ENCODE data around the gene PGC. TPM values are rescaled to one million over a fixed set of nuclear protein-coding genes. Genes with fewer than 3 reads are reported as not detected.
A peak's percentile ranks its signal among the peaks of the same experiment; 100 is the strongest.

Gene PGC
- total RNA-seq, 3 donors from 2014 or later: 0.14 to 0.38 (median 0.24) TPM

- DNase-seq: no peak
- Mint-ChIP-seq H3K36me3 (ENCODE audit: insufficient read depth) (no peaks in the 10 kb centered on the region), H3K27me3 (ENCODE audit: low read depth) (peaks cover 6% of the 10 kb centered on the region), H3K4me1 (ENCODE audit: low read depth) (peaks cover 18% of the 10 kb centered on the region), H3K4me3 (peak within 1 kb of the TSS; percentile 85), H3K9me3 (no peaks in the 10 kb centered on the region)
- ATAC-seq: no peak
Observed at GRCh38 chr6:41780551-41781365, 33.6 kb upstream of the PGC start, which contains the start of gene PRICKLE4. Gene PRICKLE4, plus strand, starts transcription at chr6:41780782. Its CDS starts 2,692 bp downstream, at chr6:41783474.

DNA sequence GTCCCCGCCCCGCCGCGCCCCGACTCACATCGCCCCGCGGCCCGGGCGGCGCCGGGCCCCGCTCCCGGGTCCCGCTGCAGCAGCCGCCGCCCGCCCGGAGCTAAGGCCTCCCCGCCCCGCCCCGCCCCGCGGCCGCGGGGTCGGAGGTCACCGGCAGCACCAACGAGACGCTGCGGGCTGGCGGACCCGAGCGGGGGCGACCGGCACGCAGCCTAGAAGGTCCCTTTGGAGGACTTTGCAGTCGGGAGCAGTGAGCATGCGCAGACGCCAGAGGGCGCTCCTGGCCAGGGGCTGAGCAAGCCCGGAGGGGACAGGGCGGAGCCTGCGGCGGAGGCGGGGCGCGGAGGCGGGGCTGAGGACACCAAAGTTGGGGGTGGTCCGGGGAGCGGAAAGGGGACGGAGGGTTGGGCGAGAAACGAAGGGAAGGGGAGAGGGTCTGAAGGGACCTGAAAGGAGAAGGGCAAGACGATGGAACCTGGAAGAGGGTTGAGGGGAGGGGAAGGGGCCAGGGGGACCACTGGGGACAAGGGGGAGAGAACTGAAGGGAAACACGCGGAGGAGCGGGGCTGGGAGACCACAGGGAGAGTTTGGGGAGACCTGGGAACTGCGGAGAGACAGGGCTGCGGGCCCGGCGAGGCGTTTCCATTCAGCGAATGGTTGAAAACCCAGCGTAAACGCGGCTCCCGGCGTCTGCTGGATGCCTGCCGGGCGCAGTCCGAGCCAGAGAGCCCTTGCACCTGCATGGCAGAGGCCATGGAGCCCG, 32.8 kb upstream of the PGC start, which contains the start of gene FRS3:
Gene FRS3 (minus strand): TSS at position 113 of the 763 bp plus-strand sequence. CDS start 2,913 bp downstream, outside the sequence.
- peaks cover 6% of the 10 kb centered on the region for H3K27me3 Mint-ChIP-seq (ENCODE audit: low read depth)
- H3K9me3 Mint-ChIP-seq: no peaks in the 10 kb centered on the region
- H3K4me1 Mint-ChIP-seq (ENCODE audit: low read depth): peaks cover 18% of the 10 kb centered on the region
- DNase-seq (peak; percentile 100), ATAC-seq (peak; percentile 95 to 98)
- peaks cover under 1% of the 10 kb centered on the region for H3K36me3 Mint-ChIP-seq (ENCODE audit: insufficient read depth)
- peak within 1 kb of the TSS; percentile 89 for H3K4me3 Mint-ChIP-seq

DNA sequence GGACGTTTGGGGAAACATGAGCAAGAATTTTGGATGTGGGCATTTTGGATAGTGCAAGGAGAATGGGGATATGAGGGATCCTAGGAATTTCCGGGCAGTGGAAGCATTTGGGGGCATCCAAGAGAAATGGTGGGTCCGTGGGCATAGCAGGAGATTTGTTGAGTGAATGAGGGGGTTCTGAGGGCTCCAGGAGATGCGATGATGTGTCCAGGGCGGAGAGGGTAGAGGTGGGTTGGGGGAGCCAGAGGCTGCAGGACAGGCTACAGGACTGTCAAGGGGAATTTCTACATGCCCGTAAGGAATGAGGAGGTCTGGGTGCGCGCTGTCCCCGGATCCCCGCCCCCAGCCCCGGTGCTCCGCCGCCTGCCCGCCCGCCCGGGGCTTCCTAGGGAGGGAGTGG, 32.1 kb upstream of the PGC start:
- Mint-ChIP-seq H3K4me3 (peak overlapping the region; percentile 89), H3K4me1 (ENCODE audit: low read depth) (peaks cover 18% of the 10 kb centered on the region), H3K9me3 (no peaks in the 10 kb centered on the region), H3K27me3 (ENCODE audit: low read depth) (peaks cover 6% of the 10 kb centered on the region), H3K36me3 (ENCODE audit: insufficient read depth) (peaks cover 5% of the 10 kb centered on the region)
- no peak for DNase-seq
- no peak for ATAC-seq

- H3K4me1 Mint-ChIP-seq (ENCODE audit: low read depth): peaks cover 18% of the 10 kb centered on the region
- H3K9me3 Mint-ChIP-seq: no peaks in the 10 kb centered on the region
- peaks cover 8% of the 10 kb centered on the region for H3K36me3 Mint-ChIP-seq (ENCODE audit: insufficient read depth)
- no peak for DNase-seq
- peaks cover 6% of the 10 kb centered on the region for H3K27me3 Mint-ChIP-seq (ENCODE audit: low read depth)
- H3K4me3 Mint-ChIP-seq: peak overlapping the region; percentile 89
- ATAC-seq: no peak
Observed at GRCh38 chr6:41778895-41779294, 31.7 kb upstream of the PGC start.

DNA sequence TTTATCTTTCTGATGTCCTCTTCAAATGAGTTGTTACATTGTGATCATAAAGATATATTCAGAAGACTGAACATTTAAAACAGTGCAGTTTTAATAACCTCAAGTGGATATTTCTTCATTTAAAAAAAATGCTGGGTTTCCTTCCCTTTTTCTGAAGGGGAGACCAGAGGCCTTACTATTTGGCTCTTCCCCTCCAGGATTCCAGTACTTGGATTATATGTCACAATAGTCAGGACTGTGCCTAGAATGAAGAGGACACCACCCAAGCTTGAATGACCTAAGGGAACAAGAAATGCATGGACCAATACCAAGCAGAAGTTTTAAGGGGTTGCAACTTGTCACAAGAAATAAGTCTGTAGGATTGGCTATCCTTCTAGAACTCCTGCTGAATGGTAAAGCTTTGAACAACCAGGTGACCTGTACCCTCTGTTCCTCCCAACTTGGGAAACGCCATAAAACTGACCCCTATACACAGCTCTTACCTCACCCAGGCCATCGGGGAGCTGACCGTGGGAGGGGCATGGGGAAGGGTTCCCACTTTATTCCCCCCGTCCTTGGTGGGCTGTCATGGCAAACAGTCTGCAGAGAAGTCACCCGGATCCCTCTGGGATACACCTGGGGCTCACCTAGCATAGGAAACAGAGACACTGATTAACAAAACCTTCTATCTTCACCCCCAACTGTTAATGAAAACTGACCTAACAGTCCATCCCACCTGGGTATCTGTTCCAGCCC, 30.5 kb upstream of the PGC start:
- ATAC-seq (no peak), DNase-seq (no peak)
- Mint-ChIP-seq H3K27me3 (ENCODE audit: low read depth) (peaks cover 6% of the 10 kb centered on the region), H3K4me3 (no peak overlapping the region), H3K36me3 (ENCODE audit: insufficient read depth) (peaks cover 8% of the 10 kb centered on the region), H3K9me3 (no peaks in the 10 kb centered on the region), H3K4me1 (ENCODE audit: low read depth) (peaks cover 18% of the 10 kb centered on the region)

- H3K36me3 Mint-ChIP-seq (ENCODE audit: insufficient read depth): peaks cover 19% of the 10 kb centered on the region
- DNase-seq (no peak), ATAC-seq (no peak)
- no peaks in the 10 kb centered on the region for H3K27me3 Mint-ChIP-seq (ENCODE audit: low read depth)
- H3K9me3 Mint-ChIP-seq: no peaks in the 10 kb centered on the region
- no peak overlapping the region for H3K4me3 Mint-ChIP-seq
- peaks cover 13% of the 10 kb centered on the region for H3K4me1 Mint-ChIP-seq (ENCODE audit: low read depth)
Observed at GRCh38 chr6:41775293-41775882, 28.2 kb upstream of the PGC start.

DNA sequence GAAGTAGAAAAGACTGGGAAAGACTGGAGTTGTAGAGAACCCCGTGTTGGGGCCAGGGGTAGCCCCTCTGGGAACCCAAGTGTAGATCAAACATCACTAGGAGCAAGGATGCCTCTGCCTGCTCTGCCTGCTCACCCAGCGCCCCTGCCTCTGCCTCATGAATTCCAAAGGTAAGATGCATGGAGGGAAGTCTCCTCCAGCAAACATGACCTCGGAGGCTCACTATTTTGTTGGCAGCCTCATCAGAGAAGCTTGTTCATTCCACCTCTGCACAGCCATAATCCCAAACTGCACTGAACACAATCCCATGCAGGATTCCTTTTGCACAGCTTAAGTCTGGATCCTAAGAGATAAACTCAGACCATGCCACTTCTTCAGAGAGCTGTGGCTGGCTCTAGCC, 27.6 kb upstream of the PGC start:
- Mint-ChIP-seq H3K27me3 (ENCODE audit: low read depth) (no peaks in the 10 kb centered on the region), H3K4me3 (no peak overlapping the region), H3K4me1 (ENCODE audit: low read depth) (peaks cover 10% of the 10 kb centered on the region), H3K36me3 (ENCODE audit: insufficient read depth) (peaks cover 23% of the 10 kb centered on the region), H3K9me3 (no peaks in the 10 kb centered on the region)
- DNase-seq: no peak
- ATAC-seq: no peak

DNA sequence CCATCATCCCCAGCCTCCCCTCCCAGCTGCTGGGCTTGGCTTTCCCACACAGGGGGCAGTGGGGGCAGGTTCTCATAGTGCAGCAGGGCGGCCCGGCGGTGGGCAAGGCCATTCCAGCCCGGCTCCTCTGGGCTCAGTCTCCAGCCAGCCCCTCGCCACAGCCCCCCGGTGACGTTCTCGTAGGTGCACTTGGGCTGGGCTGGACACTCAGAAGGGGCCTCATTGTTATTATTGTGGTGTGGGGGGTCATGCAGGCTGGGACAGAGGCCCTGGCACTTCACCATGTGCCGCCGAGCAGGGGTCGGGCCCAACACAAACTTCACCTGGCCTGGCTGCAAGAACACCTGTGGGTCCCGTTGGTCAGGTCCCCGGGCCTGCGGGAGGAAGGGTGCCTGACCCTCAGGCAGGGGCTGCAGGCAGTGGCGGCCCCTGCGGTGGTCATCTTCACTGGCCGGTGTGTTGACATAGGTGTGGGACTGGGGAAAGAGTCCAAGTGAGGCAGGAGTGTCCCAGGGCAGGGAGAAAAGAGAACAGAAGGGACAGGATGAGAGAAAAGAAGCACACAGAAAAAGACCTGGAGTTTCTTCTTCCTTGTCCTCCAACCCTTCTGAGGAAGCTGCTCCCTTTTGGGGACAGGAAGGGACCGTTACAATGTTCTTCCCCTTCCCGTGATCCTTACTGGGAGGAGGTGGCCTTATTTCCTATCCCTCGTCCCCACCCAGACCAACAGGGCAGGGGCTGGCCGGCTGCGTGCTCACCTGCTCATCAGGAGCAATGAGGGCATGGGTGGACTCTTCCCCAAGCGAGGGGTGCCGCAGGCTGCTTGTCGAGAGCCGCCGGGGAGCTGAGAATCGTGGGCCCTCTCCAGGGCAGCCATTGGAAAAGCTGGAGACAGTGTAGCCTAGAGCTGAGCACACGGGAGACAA, 24.1 kb upstream of the PGC start:
- ATAC-seq (no peak), DNase-seq (no peak)
- no peaks in the 10 kb centered on the region for H3K9me3 Mint-ChIP-seq
- peaks cover 3% of the 10 kb centered on the region for H3K4me1 Mint-ChIP-seq (ENCODE audit: low read depth)
- no peaks in the 10 kb centered on the region for H3K27me3 Mint-ChIP-seq (ENCODE audit: low read depth)
- peaks cover 23% of the 10 kb centered on the region for H3K36me3 Mint-ChIP-seq (ENCODE audit: insufficient read depth)
- no peak overlapping the region for H3K4me3 Mint-ChIP-seq

DNA sequence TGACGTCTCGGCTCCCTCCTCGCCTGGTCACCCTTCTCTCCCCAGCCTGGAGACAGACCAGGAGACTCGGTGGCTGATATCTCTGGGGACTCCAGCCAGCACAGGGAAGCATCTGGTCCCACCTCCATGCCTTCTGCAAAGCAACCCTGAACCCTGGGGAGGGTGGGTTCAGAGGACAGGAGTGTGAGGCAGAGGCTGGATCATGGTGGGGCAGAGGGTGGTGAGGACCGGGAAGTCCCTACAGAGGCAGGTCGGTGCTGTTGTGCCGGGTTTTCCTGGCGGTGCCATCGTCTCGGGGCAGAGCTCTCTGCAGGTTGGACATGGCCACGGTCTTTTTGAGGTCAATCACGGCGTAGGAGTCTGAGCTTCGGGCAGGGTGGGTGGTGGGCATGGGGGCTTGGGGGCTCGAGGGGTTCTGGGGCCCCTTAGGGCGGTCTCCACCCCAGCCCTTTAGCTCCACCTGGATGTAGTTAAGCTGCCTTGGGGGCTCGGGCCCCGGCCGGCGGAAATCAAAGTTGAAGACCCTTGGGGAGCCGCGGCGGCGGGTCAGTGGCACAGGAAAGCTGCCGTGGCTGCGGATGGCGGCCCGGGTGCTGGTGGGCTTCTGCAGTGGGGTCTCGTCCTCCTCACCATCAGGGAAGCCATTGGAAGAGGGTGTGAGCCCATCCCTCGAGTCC, 23.3 kb upstream of the PGC start:
- H3K9me3 Mint-ChIP-seq: no peaks in the 10 kb centered on the region
- no peaks in the 10 kb centered on the region for H3K27me3 Mint-ChIP-seq (ENCODE audit: low read depth)
- peaks cover 23% of the 10 kb centered on the region for H3K36me3 Mint-ChIP-seq (ENCODE audit: insufficient read depth)
- DNase-seq: no peak
- H3K4me3 Mint-ChIP-seq: no peak overlapping the region
- no peak for ATAC-seq
- peaks cover 3% of the 10 kb centered on the region for H3K4me1 Mint-ChIP-seq (ENCODE audit: low read depth)

GRCh38 chr6:41769376-41769775, 22.2 kb upstream of the PGC start:
- Mint-ChIP-seq H3K4me1 (ENCODE audit: low read depth) (peaks cover 3% of the 10 kb centered on the region), H3K27me3 (ENCODE audit: low read depth) (no peaks in the 10 kb centered on the region), H3K36me3 (ENCODE audit: insufficient read depth) (peaks cover 18% of the 10 kb centered on the region), H3K4me3 (no peak overlapping the region), H3K9me3 (no peaks in the 10 kb centered on the region)
- DNase-seq (no peak), ATAC-seq (no peak)

DNA sequence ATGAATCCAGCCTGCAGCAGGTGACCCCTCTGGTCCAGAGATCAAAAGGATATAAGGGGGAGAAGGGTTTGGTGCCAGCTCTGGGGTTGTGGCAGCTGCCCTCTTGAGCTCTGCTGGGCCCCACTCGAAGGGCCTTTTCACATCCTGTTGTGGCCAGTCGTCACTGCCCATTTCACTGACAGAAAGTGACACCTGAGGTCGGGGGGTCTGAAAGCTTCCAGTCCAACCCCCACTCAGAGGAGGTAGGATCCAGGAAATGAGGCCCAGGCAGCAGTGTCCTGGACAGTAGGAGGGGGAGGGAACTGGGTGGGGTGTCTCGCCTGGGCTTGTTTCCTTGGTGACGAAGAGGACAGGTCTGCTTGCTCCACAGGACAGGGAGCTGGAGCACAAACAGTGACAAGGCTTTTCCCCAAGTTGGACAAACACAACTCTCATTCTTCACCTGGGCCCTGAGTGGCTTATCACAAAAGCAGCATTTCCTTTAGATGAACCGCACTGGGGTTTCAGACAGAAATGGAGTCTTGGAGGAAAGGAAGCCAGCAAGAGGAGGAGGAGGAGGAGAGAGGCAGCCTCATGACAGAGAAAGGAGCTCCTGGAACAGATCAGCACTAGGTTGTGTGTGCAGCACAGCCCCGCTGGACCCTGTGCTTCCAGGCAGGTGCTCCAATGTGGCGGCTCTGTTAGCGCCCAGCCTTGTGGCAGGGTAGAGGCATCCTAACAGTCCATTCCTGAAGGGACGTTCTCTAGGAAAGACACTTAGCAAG, 21.5 kb upstream of the PGC start:
- ATAC-seq (no peak), DNase-seq (no peak)
- peaks cover 15% of the 10 kb centered on the region for H3K36me3 Mint-ChIP-seq (ENCODE audit: insufficient read depth)
- no peaks in the 10 kb centered on the region for H3K27me3 Mint-ChIP-seq (ENCODE audit: low read depth)
- H3K4me1 Mint-ChIP-seq (ENCODE audit: low read depth): peaks cover 3% of the 10 kb centered on the region
- H3K9me3 Mint-ChIP-seq: no peaks in the 10 kb centered on the region
- no peak overlapping the region for H3K4me3 Mint-ChIP-seq

DNA sequence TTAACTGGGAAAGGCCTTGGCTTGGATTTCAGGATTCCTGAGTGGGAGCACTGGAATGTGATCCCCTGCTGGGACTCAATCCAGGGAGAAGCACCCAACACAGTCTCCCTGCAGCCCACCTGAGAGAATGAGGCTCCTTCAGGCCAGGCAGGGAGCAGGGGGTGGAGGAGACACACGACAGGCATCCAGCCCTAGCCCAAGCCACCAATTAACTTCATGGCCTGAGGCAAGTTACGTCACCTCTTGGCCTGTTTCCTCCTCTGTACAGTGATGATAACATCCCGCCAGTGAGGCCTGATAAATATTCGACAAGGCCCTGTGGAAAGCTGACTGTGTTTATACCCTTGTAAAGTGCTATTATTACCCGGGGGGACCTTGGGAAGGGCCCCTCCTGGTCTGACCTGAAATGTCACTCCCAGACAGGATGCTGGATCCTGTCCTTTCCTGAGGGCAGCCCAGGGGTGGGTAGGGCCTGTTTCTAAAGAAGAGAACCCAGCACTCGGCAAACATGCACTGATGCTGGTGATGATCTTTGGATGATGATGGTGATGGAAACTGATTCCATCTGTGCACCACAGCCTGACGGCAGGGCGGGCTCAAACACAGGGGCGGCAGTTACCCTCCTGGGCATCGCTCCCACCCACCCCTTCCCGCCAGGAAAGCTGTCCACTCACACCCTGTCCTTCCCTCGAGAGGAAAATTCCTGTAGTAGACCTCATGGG, 20.1 kb upstream of the PGC start:
- Mint-ChIP-seq H3K36me3 (ENCODE audit: insufficient read depth) (peaks cover 12% of the 10 kb centered on the region), H3K27me3 (ENCODE audit: low read depth) (peaks cover 2% of the 10 kb centered on the region), H3K4me1 (ENCODE audit: low read depth) (peaks cover 3% of the 10 kb centered on the region), H3K9me3 (no peaks in the 10 kb centered on the region), H3K4me3 (no peak overlapping the region)
- DNase-seq (no peak), ATAC-seq (no peak)

Data from activated T-cell treated with anti-CD3 and anti-CD28 coated beads, Interleukin-2, amount 50 U/mL, for 4 hours (primary cell).